CD4-positive, alpha-beta T cell (primary cell): ENCODE data around the gene COL5A1. TPM values are rescaled to one million over a fixed set of nuclear protein-coding genes. Genes with fewer than 3 reads are reported as not detected.
"Not testable (repeated sequence)": the region's sequence is repeated elsewhere in the genome, so short reads cannot be mapped to it uniquely, and the experiment has no call there.

Experiments used
- ATAC-seq: fragments of 200-7000 bp; cut with Tn5 transposase; one replicate; pipeline ENCODE4 v1.10.0; 2022; ENCODE audit warnings: mild to moderate bottlenecking; ENCODE audit not compliant: poor library complexity
- CTCF ChIA-PET: fragments of 350-600 bp; sonication (Branson Sonifier 250); formaldehyde crosslinking; loops from one replicate; lab custom pipeline; 2021; ENCODE audit warnings: antibody characterized with exemption, inconsistent platforms; lab: Charles Lee
- POLR2A ChIA-PET: fragments of 350-600 bp; sonication (Branson Sonifier 250); formaldehyde crosslinking; loops from one replicate; lab custom pipeline; 2021; ENCODE audit warnings: antibody characterized with exemption, inconsistent platforms; lab: Charles Lee
- DNase-seq, 14 experiments: peaks; one replicate each; pipeline ENCODE4 v3.0.0-alpha.2; 2013 to 2020; ENCODE audit warnings: mixed read lengths in 2 of 14
- H3K27ac ChIP-seq, 2 donors: one replicate each; pipeline versions ENCODE4 v1.5.1 to v1.7.0; 2013; ENCODE audit warnings: low read length in 2 of 2, low read depth in 1 of 2, mild to moderate bottlenecking in 1 of 2
- H3K27me3 ChIP-seq, 2 experiments: 1 replicate in 1 of 2; 2 replicates in 1 of 2; pipeline versions ENCODE4 v1.6.1 to v1.7.0; 2013; ENCODE audit warnings: low read length in 2 of 2, control low read depth in 1 of 2, mild to moderate bottlenecking in 1 of 2, moderate library complexity in 1 of 2; ENCODE audit not compliant: insufficient read depth in 2 of 2, control insufficient read depth in 1 of 2
- H3K36me3 ChIP-seq: one replicate; pipeline ENCODE4 v1.6.1; 2013; ENCODE audit warnings: low read length, control low read depth; ENCODE audit not compliant: insufficient read depth
- H3K4me1 ChIP-seq: one replicate; pipeline ENCODE4 v1.6.1; 2013; ENCODE audit warnings: low read length, control low read depth; ENCODE audit not compliant: insufficient read depth
- H3K4me3 ChIP-seq: one replicate; pipeline ENCODE4 v1.5.1; 2013; ENCODE audit warnings: mild to moderate bottlenecking, low read length, moderate library complexity
- H3K9me3 ChIP-seq, 2 experiments: 1 replicate in 1 of 2; 2 replicates in 1 of 2; pipeline versions ENCODE4 v1.6.1 to v1.7.0; 2013; ENCODE audit warnings: low read length in 2 of 2, mild to moderate bottlenecking in 2 of 2, control low read depth in 1 of 2, moderate library complexity in 1 of 2; ENCODE audit not compliant: control insufficient read depth in 1 of 2, insufficient read depth in 1 of 2
- H3K27ac Mint-ChIP-seq: one replicate; pipeline ENCODE4 v1.8.0; 2020; ENCODE audit warnings: mixed read lengths
- H3K27me3 Mint-ChIP-seq: one replicate; pipeline ENCODE4 v1.8.0; 2021; ENCODE audit warnings: mixed read lengths
- H3K36me3 Mint-ChIP-seq: one replicate; pipeline ENCODE4 v1.8.0; 2021; ENCODE audit warnings: low read depth, mixed read lengths
- H3K4me1 Mint-ChIP-seq: one replicate; pipeline ENCODE4 v1.8.0; 2021; ENCODE audit warnings: low read depth, mixed read lengths
- H3K4me3 Mint-ChIP-seq: one replicate; pipeline ENCODE4 v1.8.0; 2020; ENCODE audit warnings: mild to moderate bottlenecking, mixed read lengths
- H3K9me3 Mint-ChIP-seq: one replicate; pipeline ENCODE4 v1.8.0; 2020; ENCODE audit warnings: mixed read lengths
- intact Hi-C, 2 experiments: fragments of 100-400 bp; cut with DNase I in 1 of 2; cut with micrococcal nuclease in 1 of 2; formaldehyde crosslinking; loops; one replicate each; pipeline versions ENCODE4 v1.15.1 to v1.9.0; 2023 to 2025; cut with DNase I, micrococcal nuclease
- total RNA-seq, 174 experiments: library from RNA in 2 of 174; stranded (reverse) in 2 of 174; gene quantifications; one replicate each; pipeline ENCODE4 v1.2.3 and lab custom pipeline; 2021 to 2026
- TF ChIP-seq, protein P1 (sequence below): fragments of 200-600 bp; IDR thresholded peaks from one replicate; pipeline ENCODE4 v1.8.0; 2022; ENCODE audit warnings: antibody characterized with exemption, mild to moderate bottlenecking

The COL5A1 gene
- total RNA-seq, 2 experiments from 2014 or later, result 0.41 to 0.50 TPM

DNA sequence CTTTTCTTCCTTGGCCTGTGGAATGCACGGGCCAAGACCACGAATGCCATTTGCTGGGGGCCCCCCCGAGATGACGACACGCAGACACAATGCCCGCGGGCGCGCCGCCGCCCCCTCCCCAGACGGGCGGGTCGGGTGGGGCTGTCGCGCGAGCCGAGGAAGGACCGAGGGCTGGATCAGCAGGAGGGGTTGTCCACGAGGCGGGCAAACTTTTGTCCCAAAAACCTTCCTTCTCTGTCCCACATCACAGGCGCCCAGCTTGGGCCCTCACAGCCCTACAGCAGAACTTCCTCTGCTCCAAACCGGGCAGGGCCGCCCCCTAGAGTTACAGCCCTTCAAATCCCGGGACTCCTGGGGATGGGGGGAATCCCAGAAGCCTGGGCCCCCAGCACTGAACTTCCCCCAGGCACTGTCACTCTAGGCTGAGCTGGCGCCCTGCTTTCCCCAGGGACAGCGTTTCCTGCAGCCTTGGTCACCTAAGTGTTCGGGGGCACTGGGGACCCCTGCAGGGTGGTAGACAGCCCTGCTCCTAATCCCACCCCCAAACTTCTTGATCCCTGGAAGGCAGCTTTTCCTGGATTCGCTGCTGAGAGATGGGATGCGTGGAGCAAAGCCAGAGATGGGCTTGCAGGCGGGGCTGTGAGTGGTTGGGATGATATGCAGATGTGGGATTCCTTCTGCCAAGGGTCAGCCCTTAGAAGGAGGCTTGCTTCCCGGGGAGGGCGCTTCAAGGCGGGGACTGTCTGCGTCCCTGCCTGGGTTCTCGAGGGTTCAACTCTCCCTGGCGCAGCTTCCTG is 980 bp downstream of the COL5A1 start:
- Mint-ChIP-seq H3K9me3 (no peaks in the 10 kb centered on the region), H3K4me1 (no peaks in the 10 kb centered on the region), H3K27me3 (peaks cover 17% of the 10 kb centered on the region), H3K4me3 (peak overlapping the region; percentile 11), H3K27ac (no peak overlapping the region), H3K36me3 (no peaks in the 10 kb centered on the region)
- Histone ChIP-seq H3K27ac (no peak overlapping the region), H3K36me3 (no peaks in the 10 kb centered on the region), H3K9me3 (no peaks in the 10 kb centered on the region), H3K27me3 (peaks cover 9 to 11% of the 10 kb centered on the region in 2 experiments), H3K4me3 (no peak overlapping the region), H3K4me1 (peaks cover 8% of the 10 kb centered on the region)
- TF ChIP-seq, protein P1, sequence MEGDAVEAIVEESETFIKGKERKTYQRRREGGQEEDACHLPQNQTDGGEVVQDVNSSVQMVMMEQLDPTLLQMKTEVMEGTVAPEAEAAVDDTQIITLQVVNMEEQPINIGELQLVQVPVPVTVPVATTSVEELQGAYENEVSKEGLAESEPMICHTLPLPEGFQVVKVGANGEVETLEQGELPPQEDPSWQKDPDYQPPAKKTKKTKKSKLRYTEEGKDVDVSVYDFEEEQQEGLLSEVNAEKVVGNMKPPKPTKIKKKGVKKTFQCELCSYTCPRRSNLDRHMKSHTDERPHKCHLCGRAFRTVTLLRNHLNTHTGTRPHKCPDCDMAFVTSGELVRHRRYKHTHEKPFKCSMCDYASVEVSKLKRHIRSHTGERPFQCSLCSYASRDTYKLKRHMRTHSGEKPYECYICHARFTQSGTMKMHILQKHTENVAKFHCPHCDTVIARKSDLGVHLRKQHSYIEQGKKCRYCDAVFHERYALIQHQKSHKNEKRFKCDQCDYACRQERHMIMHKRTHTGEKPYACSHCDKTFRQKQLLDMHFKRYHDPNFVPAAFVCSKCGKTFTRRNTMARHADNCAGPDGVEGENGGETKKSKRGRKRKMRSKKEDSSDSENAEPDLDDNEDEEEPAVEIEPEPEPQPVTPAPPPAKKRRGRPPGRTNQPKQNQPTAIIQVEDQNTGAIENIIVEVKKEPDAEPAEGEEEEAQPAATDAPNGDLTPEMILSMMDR, result no peak
- POLR2A ChIA-PET, result no interaction called here
- CTCF ChIA-PET, result no interaction called here
- DNase-seq, result no peak
- no peak for ATAC-seq
- intact Hi-C loops, result loop anchor here (5.0 to 10.0 kb wide), 2 partner anchors 195 to 478 kb away; partner anchors contain the start of gene RNU6ATAC (in 1 of the 2)

DNA sequence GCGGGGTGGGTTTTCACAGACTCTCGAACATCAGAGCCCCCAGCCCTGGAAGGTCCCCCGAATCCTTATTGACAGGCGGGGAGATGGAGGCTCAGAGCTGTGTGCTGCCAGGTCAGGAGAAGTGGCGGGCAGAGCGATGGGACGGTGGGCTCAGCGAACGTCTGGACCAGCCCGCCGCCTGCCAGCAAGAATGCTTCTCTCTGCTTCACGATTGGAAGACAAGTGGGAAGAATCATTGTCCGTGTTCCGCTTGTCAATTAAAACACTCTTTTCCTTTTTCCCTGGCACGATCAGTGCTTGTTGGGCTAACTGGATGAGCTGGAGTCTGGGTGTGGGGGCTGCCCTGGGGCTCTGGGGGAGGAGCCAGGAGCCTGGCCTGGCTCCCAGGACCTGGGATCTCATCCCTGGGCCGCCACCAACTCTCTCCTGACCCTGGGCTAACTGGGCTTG is 1.6 kb downstream of the COL5A1 start:
- no peaks in the 10 kb centered on the region for H3K4me1 Mint-ChIP-seq
- H3K36me3 Mint-ChIP-seq, result no peaks in the 10 kb centered on the region
- peaks cover 9 to 11% of the 10 kb centered on the region in 2 experiments for H3K27me3 ChIP-seq
- ATAC-seq (no peak), DNase-seq (no peak)
- TF ChIP-seq, protein P1, result no peak
- no peak overlapping the region for H3K4me3 Mint-ChIP-seq
- H3K4me1 ChIP-seq, result peaks cover 9% of the 10 kb centered on the region
- no peaks in the 10 kb centered on the region for H3K9me3 ChIP-seq
- H3K27ac ChIP-seq, result no peak overlapping the region
- H3K4me3 ChIP-seq, result no peak overlapping the region
- intact Hi-C loops, result loop anchor here (5.0 to 10.0 kb wide), 2 partner anchors 196 to 478 kb away; partner anchors contain the start of gene RNU6ATAC (in 1 of the 2)
- H3K9me3 Mint-ChIP-seq, result no peaks in the 10 kb centered on the region
- no peak overlapping the region for H3K27ac Mint-ChIP-seq
- ChIA-PET CTCF (no interaction called here), POLR2A (no interaction called here)
- no peaks in the 10 kb centered on the region for H3K36me3 ChIP-seq
- H3K27me3 Mint-ChIP-seq, result peaks cover 17% of the 10 kb centered on the region

DNA sequence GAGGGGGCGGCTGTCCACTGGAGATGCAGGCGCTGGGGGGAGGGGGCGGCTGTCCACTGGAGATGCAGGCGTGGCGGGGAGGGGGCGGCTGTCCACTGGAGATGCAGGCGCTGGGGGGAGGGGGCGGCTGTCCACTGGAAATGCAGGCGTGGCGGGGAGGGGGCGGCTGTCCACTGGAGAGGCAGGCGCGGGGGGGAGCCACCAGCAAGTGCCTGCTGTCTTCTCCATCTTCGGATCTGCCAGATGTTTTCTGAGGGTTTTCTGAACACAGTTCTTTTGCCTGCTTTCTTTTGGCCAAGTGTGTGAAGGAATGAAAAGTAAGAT is 2.8 kb downstream of the COL5A1 start:
- DNase-seq, H3K27ac Mint-ChIP-seq, H3K4me1 Mint-ChIP-seq, H3K36me3 ChIP-seq, POLR2A ChIA-PET, H3K9me3 ChIP-seq, H3K4me3 ChIP-seq, H3K9me3 Mint-ChIP-seq, ATAC-seq, H3K27ac ChIP-seq, CTCF ChIA-PET, H3K4me3 Mint-ChIP-seq, H3K36me3 Mint-ChIP-seq: not testable (repeated sequence)
- H3K4me1 ChIP-seq, result peaks cover 15% of the 10 kb centered on the region
- peaks cover 9 to 11% of the 10 kb centered on the region in 2 experiments for H3K27me3 ChIP-seq
- H3K27me3 Mint-ChIP-seq, result peaks cover 17% of the 10 kb centered on the region
- intact Hi-C loops, result loop anchor here (5.0 to 10.0 kb wide), 2 partner anchors 197 to 480 kb away; partner anchors contain the start of gene RNU6ATAC (in 1 of the 2)
